ENCODE results near the gene PLCB1.

DNA sequence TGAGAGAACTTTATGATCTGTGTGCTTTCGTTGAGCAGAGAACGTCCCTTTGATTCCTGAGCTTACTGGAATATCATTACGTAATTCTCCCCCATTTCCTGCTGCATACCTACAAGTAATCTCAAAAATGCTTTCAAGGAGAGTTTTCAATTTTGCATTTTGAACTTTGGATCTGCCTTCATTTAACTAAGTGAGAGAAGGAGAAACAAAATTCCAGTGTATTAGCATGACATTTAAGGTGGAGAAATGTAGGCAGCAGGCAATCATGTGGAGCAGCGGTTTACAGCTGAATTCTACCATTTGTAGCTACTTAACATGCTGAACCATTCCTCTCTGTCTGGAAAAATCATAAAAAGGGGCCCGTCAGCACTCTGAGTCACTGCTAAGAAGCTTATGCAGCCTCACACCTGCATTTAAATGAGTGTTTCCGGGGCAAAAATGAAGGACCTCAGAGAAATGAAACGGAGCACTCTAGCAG lies 451.5 kb downstream of the PLCB1 start:
- TF ChIP-seq, protein P1, sequence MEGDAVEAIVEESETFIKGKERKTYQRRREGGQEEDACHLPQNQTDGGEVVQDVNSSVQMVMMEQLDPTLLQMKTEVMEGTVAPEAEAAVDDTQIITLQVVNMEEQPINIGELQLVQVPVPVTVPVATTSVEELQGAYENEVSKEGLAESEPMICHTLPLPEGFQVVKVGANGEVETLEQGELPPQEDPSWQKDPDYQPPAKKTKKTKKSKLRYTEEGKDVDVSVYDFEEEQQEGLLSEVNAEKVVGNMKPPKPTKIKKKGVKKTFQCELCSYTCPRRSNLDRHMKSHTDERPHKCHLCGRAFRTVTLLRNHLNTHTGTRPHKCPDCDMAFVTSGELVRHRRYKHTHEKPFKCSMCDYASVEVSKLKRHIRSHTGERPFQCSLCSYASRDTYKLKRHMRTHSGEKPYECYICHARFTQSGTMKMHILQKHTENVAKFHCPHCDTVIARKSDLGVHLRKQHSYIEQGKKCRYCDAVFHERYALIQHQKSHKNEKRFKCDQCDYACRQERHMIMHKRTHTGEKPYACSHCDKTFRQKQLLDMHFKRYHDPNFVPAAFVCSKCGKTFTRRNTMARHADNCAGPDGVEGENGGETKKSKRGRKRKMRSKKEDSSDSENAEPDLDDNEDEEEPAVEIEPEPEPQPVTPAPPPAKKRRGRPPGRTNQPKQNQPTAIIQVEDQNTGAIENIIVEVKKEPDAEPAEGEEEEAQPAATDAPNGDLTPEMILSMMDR (conservative IDR thresholded peaks at IDR 0.05) = no peak
- TF ChIP-seq EZH2 (IDR thresholded peaks at IDR 0.05; ENCODE audit: low read depth) = no peak

Measured in PC-9 (cell line).